Cardiac septum (tissue), 1 donor: ENCODE results near the gene GPR25. TPM values are rescaled to one million over a fixed set of nuclear protein-coding genes. Genes with fewer than 3 reads are reported as not detected.

ENCODE experiments used
- DNase-seq: peaks from one replicate; pipeline ENCODE4 v3.0.0-alpha.2; 2020; ENCODE audit warnings: low spot score
- intact Hi-C: fragments of 100-400 bp; cut with DNase I; formaldehyde crosslinking; loops from one replicate; pipeline ENCODE4 v1.14.0; 2022
- total RNA-seq: library from RNA; stranded (reverse); fragmentation: NEBNext Ultra II Directional; extraction: Animal tissue kit (Norgen Biotek cat#: 25700); gene quantifications from one replicate; pipeline ENCODE4 v1.2.1, GENCODE V29; 2021
- donor health status: DM: no; HTN: no; CAD: no.

GPR25 gene
- total RNA-seq, 1 donor from 2014 or later, result not detected

DNA sequence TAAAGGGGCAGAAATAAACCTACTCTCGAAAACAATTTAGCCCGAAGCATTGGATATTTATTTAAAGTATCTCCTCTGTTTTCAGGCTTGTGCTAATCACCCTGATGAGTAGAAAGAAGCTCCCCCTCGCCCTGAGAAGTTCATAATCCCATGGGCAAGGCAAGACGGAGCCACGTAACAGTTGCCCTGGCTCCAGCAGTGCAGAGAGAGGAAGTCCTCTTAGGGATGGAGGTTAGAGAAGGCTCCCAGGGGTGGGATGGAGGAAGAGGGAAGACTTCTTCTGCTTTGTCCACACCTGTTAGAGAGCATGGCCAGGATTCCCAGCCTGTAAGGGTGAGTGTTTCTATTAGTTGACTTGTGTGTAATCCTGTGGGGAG lies 3.4 kb upstream of the GPR25 start:
- DNase-seq, result no peak
- intact Hi-C loops, result no loop called here

DNA sequence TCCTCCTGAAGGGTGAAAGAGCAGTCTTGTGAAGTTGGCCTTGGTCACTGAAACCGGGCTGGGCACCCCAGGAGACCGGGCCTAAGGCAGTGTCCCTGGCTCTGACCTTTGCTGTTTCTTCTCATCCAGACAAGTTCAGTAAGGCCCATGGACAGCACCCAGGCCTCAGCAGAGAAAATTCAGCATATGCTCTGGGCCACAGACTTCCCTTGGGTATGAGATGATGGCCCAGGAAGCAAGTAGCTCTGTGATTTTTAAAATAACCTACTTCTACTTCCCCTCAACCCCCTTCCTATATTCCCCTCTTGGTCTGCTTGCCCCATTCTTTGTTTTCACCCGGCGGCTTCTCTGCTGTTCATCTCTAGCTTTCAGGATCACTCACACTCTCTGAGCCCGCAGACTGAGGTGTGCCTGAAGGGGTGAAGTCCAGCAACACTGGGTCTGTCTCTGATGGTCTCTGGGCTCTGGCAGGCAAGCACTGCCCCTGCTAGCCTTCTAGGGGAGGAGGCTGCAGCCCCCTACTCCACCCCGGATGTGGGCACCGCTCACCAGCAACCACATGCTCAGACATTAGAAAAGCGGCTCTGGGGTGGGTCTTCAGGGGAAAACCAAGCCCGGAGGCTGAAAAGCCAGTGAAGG lies 2.9 kb upstream of the GPR25 start:
- intact Hi-C loops, result no loop called here
- no peak for DNase-seq

DNA sequence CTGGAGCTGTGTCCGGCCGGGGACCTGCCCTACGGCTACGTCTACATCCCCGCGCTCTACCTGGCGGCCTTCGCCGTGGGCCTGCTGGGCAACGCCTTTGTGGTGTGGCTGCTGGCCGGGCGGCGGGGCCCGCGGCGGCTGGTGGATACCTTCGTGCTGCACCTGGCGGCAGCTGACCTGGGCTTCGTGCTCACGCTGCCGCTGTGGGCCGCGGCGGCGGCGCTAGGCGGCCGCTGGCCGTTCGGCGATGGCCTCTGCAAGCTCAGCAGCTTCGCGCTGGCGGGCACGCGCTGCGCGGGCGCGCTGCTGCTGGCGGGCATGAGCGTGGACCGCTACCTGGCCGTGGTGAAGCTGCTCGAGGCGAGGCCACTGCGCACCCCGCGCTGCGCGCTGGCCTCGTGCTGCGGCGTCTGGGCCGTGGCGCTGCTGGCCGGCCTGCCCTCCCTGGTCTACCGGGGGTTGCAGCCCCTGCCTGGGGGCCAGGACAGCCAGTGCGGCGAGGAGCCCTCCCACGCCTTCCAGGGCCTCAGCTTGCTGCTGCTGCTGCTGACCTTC lies 412 bp downstream of the GPR25 start:
- no peak for DNase-seq
- intact Hi-C loops, result no loop called here

DNA sequence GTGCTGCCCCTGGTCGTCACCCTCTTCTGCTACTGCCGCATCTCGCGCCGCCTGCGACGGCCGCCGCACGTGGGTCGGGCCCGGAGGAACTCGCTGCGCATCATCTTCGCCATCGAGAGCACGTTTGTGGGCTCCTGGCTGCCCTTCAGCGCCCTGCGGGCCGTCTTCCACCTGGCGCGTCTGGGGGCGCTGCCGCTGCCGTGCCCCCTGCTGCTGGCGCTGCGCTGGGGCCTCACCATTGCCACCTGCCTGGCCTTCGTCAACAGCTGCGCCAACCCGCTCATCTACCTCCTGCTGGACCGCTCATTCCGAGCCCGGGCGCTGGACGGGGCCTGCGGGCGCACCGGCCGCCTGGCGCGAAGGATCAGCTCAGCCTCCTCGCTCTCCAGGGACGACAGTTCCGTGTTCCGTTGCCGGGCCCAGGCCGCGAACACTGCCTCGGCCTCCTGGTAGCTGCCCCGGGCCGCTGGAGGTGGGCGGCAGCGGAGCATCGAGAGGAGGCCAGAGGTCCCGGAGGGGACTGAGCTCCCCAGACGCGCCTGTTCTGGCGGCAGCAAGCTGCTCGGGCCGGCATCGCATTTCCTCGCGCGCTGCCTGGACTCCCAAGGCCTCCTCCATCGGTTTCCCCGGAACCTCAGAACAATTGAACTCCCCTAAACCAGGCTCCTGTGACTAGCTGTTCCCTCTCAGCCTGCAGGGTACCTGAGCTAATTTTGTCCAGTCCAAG lies 1.1 kb downstream of the GPR25 start:
- no peak for DNase-seq
- intact Hi-C loops, result no loop called here

- intact Hi-C loops, result no loop called here
- DNase-seq, result no peak
Observed at GRCh38 chr1:200874694-200875093, 1.9 kb downstream of the GPR25 start.

DNA sequence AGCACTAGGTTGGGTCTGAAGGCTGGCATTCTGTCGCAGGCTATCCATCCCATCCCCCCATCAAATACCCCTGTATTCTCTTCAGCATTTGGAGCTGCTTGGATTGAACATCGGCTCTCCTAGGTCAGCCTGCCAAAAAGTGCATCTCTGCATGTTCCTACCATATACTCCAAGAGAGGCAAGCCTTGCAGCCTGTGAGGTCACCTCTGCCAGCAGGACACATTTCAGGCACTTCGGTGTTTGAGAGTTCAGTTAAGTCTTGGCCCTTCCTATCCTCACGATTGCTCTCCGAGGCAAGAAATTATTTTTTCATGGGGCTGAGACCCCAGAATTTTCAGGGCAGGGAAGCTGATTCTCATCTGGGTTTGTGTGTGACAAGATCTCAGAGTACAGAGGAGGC lies 2.6 kb downstream of the GPR25 start:
- no peak for DNase-seq
- intact Hi-C loops, result no loop called here

DNA sequence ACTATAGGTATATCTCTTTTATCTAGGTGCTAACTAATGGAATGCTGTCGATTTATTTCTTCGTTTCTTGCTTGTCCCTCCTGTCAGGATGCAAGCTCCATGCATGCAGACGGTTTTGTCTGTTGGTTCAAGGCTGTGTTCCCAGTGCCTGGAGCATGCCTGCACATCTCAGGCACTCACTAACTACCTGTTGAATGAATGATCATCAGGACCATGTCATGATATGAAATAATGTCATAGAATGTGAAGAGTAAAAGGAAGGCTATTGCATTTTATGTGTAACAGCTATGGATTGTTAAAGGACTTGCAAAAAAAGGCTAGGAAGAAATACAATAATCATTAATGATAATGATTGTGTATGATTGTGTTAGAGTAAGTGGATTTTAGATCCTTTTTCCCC lies 4.2 kb downstream of the GPR25 start:
- intact Hi-C loops, result no loop called here
- DNase-seq, result no peak

GRCh38 chr1:200877839-200878551 lies 5.2 kb downstream of the GPR25 start:
- DNase-seq, result no peak

GRCh38 chr1:200880212-200880611 lies 7.4 kb downstream of the GPR25 start:
- intact Hi-C loops, result no loop called here
- no peak for DNase-seq

More at GRCh38 chr1:200877839-200878551, 5.2 kb downstream of the GPR25 start:
- intact Hi-C loops, result no loop called here

- no peak for DNase-seq
- intact Hi-C loops, result no loop called here
Observed at GRCh38 chr1:200883118-200883517, 10.3 kb downstream of the GPR25 start.

GRCh38 chr1:200885623-200886402 lies 13.0 kb downstream of the GPR25 start:
- intact Hi-C loops, result no loop called here
- DNase-seq, result no peak

GRCh38 chr1:200886594-200886993 lies 13.8 kb downstream of the GPR25 start:
- no peak for DNase-seq
- intact Hi-C loops, result no loop called here

DNA sequence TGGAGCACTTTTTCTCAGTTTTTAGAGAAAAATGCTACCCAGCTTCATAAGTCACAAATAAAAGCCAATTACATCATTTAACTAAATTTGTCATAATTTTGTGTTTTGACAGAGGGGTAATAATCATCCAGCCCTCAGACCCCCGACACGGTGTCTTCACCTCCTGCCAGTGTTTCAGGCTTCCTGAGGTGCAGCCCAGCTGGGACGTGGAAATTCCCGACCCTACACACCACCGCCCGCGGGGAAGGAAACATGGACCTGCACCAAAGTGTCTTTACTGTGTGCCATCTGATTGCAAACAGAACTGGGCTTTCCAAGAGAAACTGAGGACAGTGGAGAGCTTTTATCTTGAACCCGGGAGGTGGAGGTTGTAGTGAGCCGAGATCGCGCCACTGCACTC lies 14.3 kb downstream of the GPR25 start:
- intact Hi-C loops, result no loop called here
- DNase-seq, result no peak

DNA sequence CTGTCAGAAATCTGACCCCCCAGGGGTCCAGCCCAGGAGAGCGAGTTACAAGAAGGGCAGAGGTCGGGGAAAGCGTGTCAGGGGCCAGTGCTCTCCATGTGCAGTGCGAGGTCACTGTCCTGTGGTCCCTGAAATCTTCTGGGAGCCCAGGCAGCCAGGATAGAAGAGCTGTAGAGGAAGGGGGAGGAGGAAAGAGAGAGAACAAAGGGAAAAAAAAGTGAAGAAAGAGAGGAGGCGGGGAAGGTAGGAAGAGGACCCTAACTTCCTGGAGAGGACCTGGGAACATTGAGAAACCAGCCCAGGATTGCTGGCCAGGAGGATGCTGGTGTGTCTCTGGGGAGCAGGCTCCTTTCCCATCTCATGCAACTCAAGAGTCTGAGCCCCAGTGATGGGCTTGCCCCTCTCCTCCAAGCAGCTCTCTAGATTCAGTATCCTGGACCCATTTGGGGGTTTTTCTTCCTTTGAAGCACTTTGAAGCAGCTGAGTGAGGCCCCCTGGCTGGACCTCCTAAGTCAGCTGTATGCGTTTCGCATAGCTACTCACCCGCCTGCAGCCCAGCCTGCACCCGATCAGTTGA lies 15.1 kb downstream of the GPR25 start:
- intact Hi-C loops, result no loop called here
- DNase-seq, result no peak

DNA sequence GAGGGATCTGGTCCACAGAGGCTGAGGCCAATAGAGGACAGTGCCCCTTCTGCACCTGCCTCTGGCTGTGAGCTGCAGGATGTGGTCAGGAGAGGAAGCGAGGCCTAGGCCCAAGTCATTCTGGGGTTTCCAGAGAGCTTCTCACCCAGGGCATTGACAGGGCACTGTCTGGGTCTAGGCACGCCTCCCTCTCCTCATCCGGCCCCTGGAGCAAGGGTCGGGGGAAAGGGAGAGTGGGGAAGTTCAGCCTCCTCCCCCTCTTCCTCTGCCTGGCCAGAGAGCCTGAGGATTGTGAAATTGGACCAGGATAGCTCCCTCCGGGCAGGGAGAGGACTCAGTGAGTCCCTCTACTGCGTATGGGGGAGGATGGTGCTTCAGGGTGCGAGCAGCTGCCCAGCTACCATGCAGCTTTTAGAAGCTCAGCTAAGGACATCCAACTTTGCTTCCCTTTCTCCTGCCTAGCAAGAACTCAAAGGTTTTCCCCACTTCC lies 15.6 kb downstream of the GPR25 start:
- no peak for DNase-seq
- intact Hi-C loops, result no loop called here

DNA sequence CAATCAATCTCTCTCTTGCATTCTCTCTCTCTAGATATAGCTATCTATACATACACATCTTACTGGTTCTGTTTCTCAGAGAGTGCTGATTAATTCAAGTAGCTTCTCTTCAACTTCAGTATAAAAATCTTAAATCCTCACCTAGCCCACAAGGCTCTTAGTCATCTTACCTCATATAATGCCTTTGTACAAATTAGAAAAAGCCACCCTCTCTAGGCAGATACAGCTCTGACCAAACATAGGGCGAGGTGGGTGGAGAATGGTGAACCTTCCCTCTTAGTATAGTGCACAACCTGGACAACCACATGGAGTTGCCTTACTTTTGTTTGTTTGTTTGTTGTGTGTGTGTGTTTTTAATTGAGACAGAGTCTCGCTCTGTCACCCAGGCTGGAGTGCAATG lies 16.8 kb downstream of the GPR25 start:
- intact Hi-C loops, result no loop called here
- DNase-seq, result no peak

- intact Hi-C loops, result no loop called here
- no peak for DNase-seq
Observed at GRCh38 chr1:200890027-200890426, 17.2 kb downstream of the GPR25 start.

- intact Hi-C loops, result no loop called here
- no peak for DNase-seq
Observed at GRCh38 chr1:200890818-200891773, 18.3 kb downstream of the GPR25 start.
